Measurements from ENCODE around the gene LRMDA.
"Not testable (repeated sequence)": the region's sequence is repeated elsewhere in the genome, so short reads cannot be mapped to it uniquely, and the experiment has no call there.

Gene LRMDA

GRCh38 chr10:76554478-76554877 lies 1123.1 kb downstream of the LRMDA start:
- DNase-seq: no peak

GRCh38 chr10:76555067-76555670 lies 1123.7 kb downstream of the LRMDA start:
- DNase-seq: no peak

- DNase-seq: no peak
Observed at GRCh38 chr10:76557366-76557765, 1125.9 kb downstream of the LRMDA start.

- DNase-seq: no peak
Observed at GRCh38 chr10:76558586-76558985, 1127.2 kb downstream of the LRMDA start.

- no peak for DNase-seq
Observed at GRCh38 chr10:76558996-76559891, 1127.8 kb downstream of the LRMDA start.

- no peak for DNase-seq
Observed at GRCh38 chr10:76559892-76560220, 1128.4 kb downstream of the LRMDA start.

- no peak for DNase-seq
Observed at GRCh38 chr10:76560338-76560737, 1128.9 kb downstream of the LRMDA start.

- DNase-seq: no peak
Observed at GRCh38 chr10:76563286-76563685, 1131.9 kb downstream of the LRMDA start.

- DNase-seq: no peak
Observed at GRCh38 chr10:76572021-76572420, 1140.6 kb downstream of the LRMDA start.

GRCh38 chr10:76576276-76576962 lies 1145.0 kb downstream of the LRMDA start:
- no peak for DNase-seq

GRCh38 chr10:76577455-76577854 lies 1146.0 kb downstream of the LRMDA start:
- DNase-seq: no peak

GRCh38 chr10:76581506-76582256 lies 1150.3 kb downstream of the LRMDA start:
- no peak for DNase-seq

- DNase-seq: no peak
Observed at GRCh38 chr10:76582531-76582930, 1151.1 kb downstream of the LRMDA start.

- no peak for DNase-seq
Observed at GRCh38 chr10:76583711-76584161, 1152.3 kb downstream of the LRMDA start.

- DNase-seq: not testable (repeated sequence)
Observed at GRCh38 chr10:76584466-76584865, 1153.0 kb downstream of the LRMDA start.
